DND-41 (cell line): ENCODE data around the gene RALGDS.

Experiments
- EZH2 ChIP-seq: IDR thresholded peaks from 3 replicates; pipeline ENCODE4 v1.6.1; 2012; ENCODE audit warnings: borderline replicate concordance, low read depth, mild to moderate bottlenecking, moderate library complexity, low read length, inconsistent platforms; ENCODE audit not compliant: severe bottlenecking
- TF ChIP-seq, protein P1 (sequence below): IDR thresholded peaks from 2 replicates; pipeline ENCODE4 v1.5.1; 2012; ENCODE audit warnings: borderline replicate concordance, low read length, moderate library complexity, mild to moderate bottlenecking; ENCODE audit not compliant: poor library complexity, severe bottlenecking; ENCODE audit errors: extremely low read depth

DNA sequence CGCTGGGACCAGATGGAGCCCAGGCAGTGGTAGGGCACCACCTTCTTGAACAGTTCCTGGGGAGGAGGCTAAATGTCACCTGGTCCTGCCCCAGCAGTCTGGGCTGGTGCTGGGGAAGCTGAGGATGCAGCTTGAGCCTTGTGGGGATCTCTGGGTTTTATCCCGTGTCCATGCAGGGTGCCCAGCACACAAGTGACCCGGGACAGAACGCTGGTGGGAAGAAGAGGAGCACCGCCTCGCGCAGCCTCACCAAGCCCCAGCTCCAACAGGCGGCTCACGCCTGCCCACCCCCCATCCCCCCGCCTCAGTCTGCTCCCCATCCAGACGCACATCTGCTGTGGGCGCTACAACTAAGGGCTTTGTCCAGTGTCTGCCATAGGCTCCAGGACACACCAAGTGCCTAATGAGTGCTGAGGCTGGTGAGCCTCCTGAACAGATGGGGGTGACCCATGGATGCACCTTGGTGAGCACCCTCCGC is 13.8 kb downstream of the RALGDS start:
- TF ChIP-seq, protein P1, sequence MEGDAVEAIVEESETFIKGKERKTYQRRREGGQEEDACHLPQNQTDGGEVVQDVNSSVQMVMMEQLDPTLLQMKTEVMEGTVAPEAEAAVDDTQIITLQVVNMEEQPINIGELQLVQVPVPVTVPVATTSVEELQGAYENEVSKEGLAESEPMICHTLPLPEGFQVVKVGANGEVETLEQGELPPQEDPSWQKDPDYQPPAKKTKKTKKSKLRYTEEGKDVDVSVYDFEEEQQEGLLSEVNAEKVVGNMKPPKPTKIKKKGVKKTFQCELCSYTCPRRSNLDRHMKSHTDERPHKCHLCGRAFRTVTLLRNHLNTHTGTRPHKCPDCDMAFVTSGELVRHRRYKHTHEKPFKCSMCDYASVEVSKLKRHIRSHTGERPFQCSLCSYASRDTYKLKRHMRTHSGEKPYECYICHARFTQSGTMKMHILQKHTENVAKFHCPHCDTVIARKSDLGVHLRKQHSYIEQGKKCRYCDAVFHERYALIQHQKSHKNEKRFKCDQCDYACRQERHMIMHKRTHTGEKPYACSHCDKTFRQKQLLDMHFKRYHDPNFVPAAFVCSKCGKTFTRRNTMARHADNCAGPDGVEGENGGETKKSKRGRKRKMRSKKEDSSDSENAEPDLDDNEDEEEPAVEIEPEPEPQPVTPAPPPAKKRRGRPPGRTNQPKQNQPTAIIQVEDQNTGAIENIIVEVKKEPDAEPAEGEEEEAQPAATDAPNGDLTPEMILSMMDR: no peak
- TF ChIP-seq EZH2: no peak
